ENCODE data around the gene INAFM2. TPM values are rescaled to one million over a fixed set of nuclear protein-coding genes. Genes with fewer than 3 reads are reported as not detected.

INAFM2 gene
- total and polyA plus RNA-seq, 2 donors (not counting 3 experiments of a cell fraction or from before 2014, with no cell fraction given), result 10.4 to 24.1 TPM

DNA sequence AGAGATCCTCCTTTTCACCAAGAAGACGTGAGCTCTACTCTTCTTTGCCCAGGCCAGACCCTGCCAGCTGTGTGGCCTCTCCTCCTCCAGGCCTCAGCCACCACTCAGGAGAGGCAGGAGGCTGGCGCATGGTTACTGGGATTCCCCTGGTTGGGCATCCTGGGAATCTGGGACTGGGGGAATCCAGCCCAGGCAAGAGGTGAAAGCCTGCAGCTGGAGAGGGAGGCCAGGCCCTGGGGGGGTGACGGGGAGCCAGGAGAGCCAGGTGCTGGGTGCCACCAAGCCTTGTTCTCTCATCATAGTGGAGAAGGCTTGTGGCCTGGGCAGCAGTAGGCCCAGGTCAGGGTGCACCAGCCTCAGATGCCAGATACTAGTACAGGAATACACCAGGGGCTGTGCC is 11.0 kb downstream of the INAFM2 start:
- intact Hi-C loops (cut with micrococcal nuclease), result loop anchor here (1.0 kb wide), 1 partner anchor 11 kb away; the partner anchor contains the start of gene INAFM2
- dilution Hi-C loops (cut with MboI; ENCODE audit: extremely low pct_ligation_motif_present, low sequenced_read_pairs), result no loop called here
- H3K27ac ChIP-seq (ENCODE audit: insufficient read depth, low read depth, low read length), result peak overlapping the region; percentile 80
- H3K9ac ChIP-seq (replicated peaks; ENCODE audit: extremely low read depth, insufficient read depth, low read length), result peak overlapping the region; percentile 31
- TF ChIP-seq FOS (IDR thresholded peaks at IDR 0.05; ENCODE audit: borderline replicate concordance, insufficient read depth, low read length), result no peak
- TF ChIP-seq MYC (IDR thresholded peaks at IDR 0.05; ENCODE audit: low read depth, low read length), result no peak
- TF ChIP-seq POLR2A (IDR thresholded peaks at IDR 0.05; ENCODE audit: low read depth, low read length), result no peak
- TF ChIP-seq JUN (IDR thresholded peaks at IDR 0.05; ENCODE audit: borderline replicate concordance, insufficient read depth, insufficient read length, low read depth), result no peak
- no peak for TF ChIP-seq POLR2AphosphoS5 (IDR thresholded peaks at IDR 0.05; ENCODE audit: insufficient read depth, low read depth, low read length)
- TF ChIP-seq EZH2 (IDR thresholded peaks at IDR 0.05; ENCODE audit: borderline replicate concordance, low read depth, low read length, severe bottlenecking), result no peak
- no peak for TF ChIP-seq GATA2 (IDR thresholded peaks at IDR 0.05; ENCODE audit: insufficient read depth, insufficient read length, low read depth, low read length)
- TF ChIP-seq, protein P1, sequence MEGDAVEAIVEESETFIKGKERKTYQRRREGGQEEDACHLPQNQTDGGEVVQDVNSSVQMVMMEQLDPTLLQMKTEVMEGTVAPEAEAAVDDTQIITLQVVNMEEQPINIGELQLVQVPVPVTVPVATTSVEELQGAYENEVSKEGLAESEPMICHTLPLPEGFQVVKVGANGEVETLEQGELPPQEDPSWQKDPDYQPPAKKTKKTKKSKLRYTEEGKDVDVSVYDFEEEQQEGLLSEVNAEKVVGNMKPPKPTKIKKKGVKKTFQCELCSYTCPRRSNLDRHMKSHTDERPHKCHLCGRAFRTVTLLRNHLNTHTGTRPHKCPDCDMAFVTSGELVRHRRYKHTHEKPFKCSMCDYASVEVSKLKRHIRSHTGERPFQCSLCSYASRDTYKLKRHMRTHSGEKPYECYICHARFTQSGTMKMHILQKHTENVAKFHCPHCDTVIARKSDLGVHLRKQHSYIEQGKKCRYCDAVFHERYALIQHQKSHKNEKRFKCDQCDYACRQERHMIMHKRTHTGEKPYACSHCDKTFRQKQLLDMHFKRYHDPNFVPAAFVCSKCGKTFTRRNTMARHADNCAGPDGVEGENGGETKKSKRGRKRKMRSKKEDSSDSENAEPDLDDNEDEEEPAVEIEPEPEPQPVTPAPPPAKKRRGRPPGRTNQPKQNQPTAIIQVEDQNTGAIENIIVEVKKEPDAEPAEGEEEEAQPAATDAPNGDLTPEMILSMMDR (IDR thresholded peaks at IDR 0.05; ENCODE audit: extremely low read depth in 1 of 2, insufficient read depth in 1 of 2, low read depth in 1 of 2, low read length in 2 of 2), result no peak
- TF ChIP-seq, protein P2, sequence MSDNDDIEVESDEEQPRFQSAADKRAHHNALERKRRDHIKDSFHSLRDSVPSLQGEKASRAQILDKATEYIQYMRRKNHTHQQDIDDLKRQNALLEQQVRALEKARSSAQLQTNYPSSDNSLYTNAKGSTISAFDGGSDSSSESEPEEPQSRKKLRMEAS (IDR thresholded peaks at IDR 0.05; ENCODE audit: insufficient read depth, insufficient read length), result no peak
- H3K4me1 ChIP-seq (ENCODE audit: control insufficient read depth, extremely low read depth, insufficient read depth, low read length), result peaks cover 43% of the 10 kb centered on the region
- peaks cover 5% of the 10 kb centered on the region for H3K79me2 ChIP-seq (ENCODE audit: control insufficient read depth, insufficient read depth, low read length)
- H3K27me3 ChIP-seq (ENCODE audit: control insufficient read depth in 2 of 2, insufficient read depth in 2 of 2, low read length in 2 of 2), result no peaks in the 10 kb centered on the region
- CTCF ChIA-PET, result interaction anchor here (1.0 to 9.1 kb wide), 7 partner anchors 9 to 117 kb away, joined by 3 to 287 read pairs (median 10); partner anchors contain the start of genes INAFM2 and PLCB2
- POLR2A ChIA-PET, result interaction anchor here (0.9 to 2.0 kb wide), 2 partner anchors 9 to 12 kb away, joined by 4 to 11 read pairs; partner anchors contain the start of gene INAFM2
- peaks cover 0 to 8% of the 10 kb centered on the region in 2 experiments for H3K36me3 ChIP-seq (ENCODE audit: control insufficient read depth in 2 of 2, extremely low read depth in 1 of 2, insufficient read depth in 2 of 2, low read length in 2 of 2)
- DNase-seq (ENCODE audit: low read depth, low spot score), result no peak
- H3K9me3 ChIP-seq (replicated peaks; ENCODE audit: control insufficient read depth, insufficient read depth, low read length), result no peaks in the 10 kb centered on the region
- no peaks in the 10 kb centered on the region for H4K20me1 ChIP-seq (replicated peaks; ENCODE audit: control insufficient read depth, extremely low read depth, insufficient read depth, low read length)
- no peak for FAIRE-seq
- BruUV-seq (replicated peaks), result no TSS peak
- H3K4me2 ChIP-seq (ENCODE audit: insufficient read depth, low read length), result no peak overlapping the region
- H3K9me1 ChIP-seq (replicated peaks; ENCODE audit: control insufficient read depth, extremely low read depth, insufficient read depth, low read length), result no peaks in the 10 kb centered on the region
- H2AFZ ChIP-seq (ENCODE audit: low read depth, low read length), result peak overlapping the region; percentile 70
- H3K4me3 ChIP-seq (replicated peaks in 1 of 3; ENCODE audit: insufficient read depth in 1 of 3, low read depth in 1 of 3, low read length in 3 of 3), result no peak overlapping the region
